HG03460 (cell line): ENCODE results near the gene GMPR.

Source experiments
- ATAC-seq: cut with Tn5 transposase; IDR thresholded peaks from one replicate; pipeline ENCODE4 v1.9.1; 2021; ENCODE audit not compliant: unreplicated experiment

Gene GMPR

DNA sequence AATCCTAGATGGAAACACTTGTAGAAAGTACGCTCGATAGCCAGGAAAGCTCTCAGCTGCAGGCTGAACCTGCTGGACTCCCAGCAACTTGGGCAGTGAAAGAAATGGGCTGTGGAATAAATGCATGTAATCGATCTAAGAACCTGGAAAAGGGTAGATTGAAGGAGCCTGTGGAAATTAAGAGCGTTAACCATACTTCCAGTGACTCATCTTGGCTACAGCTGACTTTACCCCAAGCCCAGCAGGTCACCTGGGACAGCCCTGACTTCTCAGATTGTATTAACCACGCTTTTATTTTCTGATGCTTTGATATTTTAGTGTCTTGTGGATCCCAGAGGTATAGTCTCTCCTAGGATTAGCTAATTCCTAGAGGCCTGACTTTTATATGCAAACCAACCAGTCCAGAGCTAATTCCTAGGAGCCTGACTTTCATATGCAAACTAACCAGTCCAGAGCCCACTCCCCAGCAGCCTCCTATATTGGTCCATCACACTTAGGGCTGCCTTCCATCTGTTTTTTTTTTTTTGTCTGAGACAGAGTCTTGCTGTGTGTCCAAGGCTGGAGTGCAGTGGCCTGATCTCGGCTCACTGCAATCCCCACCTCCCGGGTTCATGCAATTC is 86.3 kb downstream of the GMPR start:
- no peak for ATAC-seq

GRCh38 chr6:16326531-16326930 is 88.1 kb downstream of the GMPR start:
- no peak for ATAC-seq

GRCh38 chr6:16326971-16327776 is 88.8 kb downstream of the GMPR start:
- no peak for ATAC-seq

- no peak for ATAC-seq
These were observed 89.5 kb downstream of the GMPR start for GRCh38 chr6:16327777-16328325.

GRCh38 chr6:16329233-16329632 is 90.8 kb downstream of the GMPR start:
- ATAC-seq = no peak

GRCh38 chr6:16331384-16332174 is 93.2 kb downstream of the GMPR start:
- peak; percentile 51 for ATAC-seq

GRCh38 chr6:16332175-16332542 is 93.8 kb downstream of the GMPR start:
- ATAC-seq = peak; percentile 87

DNA sequence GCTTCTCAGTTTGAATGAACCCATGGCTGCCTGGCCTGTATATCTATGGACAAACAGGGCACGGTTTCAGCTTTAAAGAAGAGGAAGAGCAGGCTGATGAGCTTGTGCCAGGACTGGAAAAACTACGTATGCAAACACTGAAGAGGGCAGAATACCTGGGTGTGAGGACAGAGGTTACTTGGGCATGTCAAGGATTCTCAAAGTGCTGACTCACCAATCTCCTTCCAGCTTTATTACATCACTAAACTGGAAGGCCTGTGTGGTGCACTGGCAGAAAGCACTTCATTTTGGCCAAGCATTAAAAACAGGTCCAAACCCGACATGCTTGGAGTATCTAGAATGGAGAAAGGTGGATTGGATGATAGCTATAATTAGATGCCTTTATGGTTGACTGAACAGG is 95.2 kb downstream of the GMPR start:
- no peak for ATAC-seq

- ATAC-seq = no peak
These were observed 96.3 kb downstream of the GMPR start for GRCh38 chr6:16334671-16335070.

DNA sequence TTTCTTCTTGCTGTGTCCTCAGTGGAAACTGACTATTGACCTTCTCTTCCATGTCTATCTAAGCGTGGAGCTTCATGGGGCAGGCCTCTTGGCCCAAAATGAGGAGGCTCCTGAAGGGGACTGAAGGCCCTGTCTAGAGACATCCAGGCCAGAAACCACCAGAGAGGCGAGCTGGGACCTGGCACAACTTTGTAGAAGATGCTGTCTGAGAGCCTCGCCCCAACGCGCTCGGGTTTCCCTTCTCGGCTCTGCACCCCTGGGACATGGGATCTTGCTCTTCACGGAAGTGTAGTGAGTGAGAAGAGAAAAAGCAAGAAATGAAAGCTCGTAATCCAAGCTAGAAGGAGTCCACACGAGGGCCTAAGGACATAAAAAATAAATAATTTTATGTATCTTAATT is 96.8 kb downstream of the GMPR start:
- no peak for ATAC-seq

GRCh38 chr6:16336056-16336818 is 97.8 kb downstream of the GMPR start:
- no peak for ATAC-seq

DNA sequence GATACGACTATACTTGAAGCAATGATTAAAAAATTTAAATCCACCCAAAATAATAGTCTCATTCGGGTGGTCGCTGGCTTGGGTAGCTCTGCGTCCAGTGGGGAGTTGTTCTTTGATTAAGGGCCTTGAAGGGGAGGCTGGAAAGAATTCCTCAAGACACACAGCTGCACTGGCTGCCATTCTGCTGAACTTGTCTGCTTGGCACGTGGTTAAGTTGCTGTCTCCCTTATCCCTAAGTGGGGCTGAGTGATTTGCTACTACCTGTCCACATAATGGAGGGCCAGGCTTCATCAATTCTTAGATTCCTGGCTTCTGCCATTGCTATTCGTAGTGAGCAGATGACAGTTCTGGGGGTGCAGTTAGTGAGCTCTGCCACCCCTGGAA is 98.5 kb downstream of the GMPR start:
- no peak for ATAC-seq

DNA sequence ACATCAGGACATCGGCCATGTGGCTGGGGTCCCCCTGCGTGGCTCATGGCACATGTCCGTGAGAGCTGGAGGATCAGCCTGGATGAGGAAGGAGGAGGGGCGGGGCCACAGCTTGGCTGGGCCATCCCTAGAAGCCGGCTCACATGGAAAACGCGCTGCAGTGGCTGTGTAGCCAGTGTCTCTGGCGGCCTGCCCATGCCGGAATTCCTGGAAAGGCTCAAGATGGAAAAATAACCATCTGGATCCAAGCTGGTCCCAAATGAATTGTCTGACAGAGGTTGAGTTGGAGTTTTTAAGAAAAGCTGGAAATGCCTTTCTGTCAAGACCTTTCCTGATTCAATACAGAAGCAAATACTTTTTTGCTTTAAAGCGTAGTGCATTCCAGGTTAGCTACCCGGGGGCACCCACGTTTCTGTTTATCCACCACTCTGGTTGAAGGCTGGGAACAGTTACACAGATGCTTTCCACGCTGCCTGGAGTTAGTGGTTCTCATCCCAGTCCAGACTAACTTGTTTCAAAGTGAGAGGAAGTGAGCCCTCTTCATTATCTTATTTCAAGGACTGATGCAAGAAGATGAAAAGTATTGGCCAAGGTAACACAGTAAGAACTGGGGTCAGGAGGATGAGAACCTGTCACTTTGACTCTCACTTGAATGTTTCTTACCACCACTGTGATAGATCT is 99.0 kb downstream of the GMPR start:
- ATAC-seq = no peak

- ATAC-seq = no peak
These were observed 100.3 kb downstream of the GMPR start for GRCh38 chr6:16338577-16339264.

GRCh38 chr6:16339265-16339587 is 100.8 kb downstream of the GMPR start:
- ATAC-seq = no peak

GRCh38 chr6:16343593-16343992 is 105.2 kb downstream of the GMPR start:
- ATAC-seq = no peak

DNA sequence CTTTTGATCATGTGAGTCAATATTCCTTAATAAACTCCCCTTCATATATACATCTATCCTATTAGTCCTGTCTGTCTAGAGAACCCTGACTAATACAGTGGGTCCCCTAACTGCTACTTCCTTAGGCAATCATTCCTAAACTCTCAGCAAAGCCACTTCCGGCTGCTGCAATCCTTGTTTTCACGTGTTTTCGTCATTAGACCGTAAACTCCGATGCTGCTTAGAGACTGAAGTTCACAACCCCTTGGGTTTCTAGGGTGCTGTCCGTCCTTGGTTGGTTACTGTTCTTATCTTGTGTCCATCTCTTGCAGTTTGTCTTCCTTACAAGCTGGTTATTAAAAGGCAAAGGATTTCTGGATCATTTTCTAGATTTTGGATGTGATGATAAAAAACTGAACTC is 106.4 kb downstream of the GMPR start:
- ATAC-seq = no peak
